WTC11 (cell line): ENCODE results near the gene DHX57.

ENCODE experiments used
- ATF2 ChIP-seq: sonication (generic); formaldehyde crosslinking; IDR thresholded peaks from 2 replicates; pipeline ENCODE4 v1.8.1; 2022; ENCODE audit warnings: low read depth, missing genetic modification reagents, borderline replicate concordance
- CREB1 ChIP-seq: sonication (generic); formaldehyde crosslinking; IDR thresholded peaks from 2 replicates; pipeline ENCODE4 v1.8.0; 2023; ENCODE audit warnings: mild to moderate bottlenecking, missing genetic modification reagents
- CTCF ChIP-seq: fragments of 200-600 bp; IDR thresholded peaks from 2 replicates; pipeline ENCODE4 v1.8.0; 2022; ENCODE audit warnings: antibody characterized with exemption
- ELF4 ChIP-seq: sonication (generic); formaldehyde crosslinking; IDR thresholded peaks from 2 replicates; pipeline ENCODE4 v1.8.1; 2022; ENCODE audit warnings: low read depth, mild to moderate bottlenecking, moderate library complexity, missing genetic modification reagents
- HMGA2 ChIP-seq: fragments of 250-450 bp; sonication (Bioruptor Pico); IDR thresholded peaks from 2 replicates; pipeline ENCODE4 v1.4.0; 2021; ENCODE audit warnings: mild to moderate bottlenecking, moderate library complexity
- HMGXB4 ChIP-seq: sonication (generic); formaldehyde crosslinking; IDR thresholded peaks from 2 replicates; pipeline ENCODE4 v1.8.1; 2023; ENCODE audit warnings: mild to moderate bottlenecking, moderate library complexity, missing genetic modification reagents
- MAX ChIP-seq: sonication (generic); formaldehyde crosslinking; IDR thresholded peaks from 2 replicates; pipeline ENCODE4 v1.8.0; 2022; ENCODE audit warnings: mild to moderate bottlenecking, missing genetic modification reagents
- MYBL2 ChIP-seq: sonication (generic); formaldehyde crosslinking; IDR thresholded peaks from 2 replicates; pipeline ENCODE4 v1.8.1; 2023; ENCODE audit warnings: mild to moderate bottlenecking, moderate library complexity, missing genetic modification reagents
- NR2C2 ChIP-seq: sonication (generic); formaldehyde crosslinking; IDR thresholded peaks from 2 replicates; pipeline ENCODE4 v1.8.0; 2022; ENCODE audit warnings: mild to moderate bottlenecking, missing genetic modification reagents
- STAT6 ChIP-seq: sonication (generic); formaldehyde crosslinking; conservative IDR thresholded peaks from 2 replicates; pipeline ENCODE4 v1.8.1; 2023; ENCODE audit warnings: mild to moderate bottlenecking, low read depth, missing genetic modification reagents, moderate library complexity
- USF2 ChIP-seq: sonication (generic); formaldehyde crosslinking; IDR thresholded peaks from 2 replicates; pipeline ENCODE4 v1.8.1; 2023; ENCODE audit warnings: mild to moderate bottlenecking, missing genetic modification reagents, moderate library complexity
- ZMAT4 ChIP-seq: fragments of 250-450 bp; sonication (Bioruptor Pico); IDR thresholded peaks from 2 replicates; pipeline ENCODE4 v1.9.0; 2021; ENCODE audit warnings: mild to moderate bottlenecking
- ZNF219 ChIP-seq: sonication (generic); formaldehyde crosslinking; IDR thresholded peaks from 2 replicates; pipeline ENCODE4 v1.8.0; 2023; ENCODE audit warnings: missing genetic modification reagents, mild to moderate bottlenecking, borderline replicate concordance
- ZNF232 ChIP-seq: sonication (generic); formaldehyde crosslinking; IDR thresholded peaks from 2 replicates; pipeline ENCODE4 v1.8.0; 2022; ENCODE audit warnings: mild to moderate bottlenecking, missing genetic modification reagents

- TF ChIP-seq ZNF232 (no peak), STAT6 (CRISPR knock-in tag) (no peak), CREB1 (CRISPR knock-in tag) (no peak), ZMAT4 (CRISPR knock-in tag) (no peak), NR2C2 (CRISPR knock-in tag) (no peak), HMGXB4 (CRISPR knock-in tag) (no peak), ELF4 (no peak), USF2 (CRISPR knock-in tag) (no peak), ATF2 (CRISPR knock-in tag) (no peak), CTCF (no peak), MAX (CRISPR knock-in tag) (no peak), HMGA2 (CRISPR knock-in tag) (no peak), ZNF219 (no peak), MYBL2 (no peak)
These were observed 10.3 kb upstream of the DHX57 start for GRCh38 chr2:38886063-38886462.
